Activated CD8-positive, alpha-beta T cell treated with anti-CD3 and anti-CD28 coated beads, Interleukin-2, amount 10 ng/mL, durations not matched to agents 7 days and 5 days (primary cell): Measurements from ENCODE around the gene HNRNPLL. TPM values are rescaled to one million over a fixed set of nuclear protein-coding genes. Genes with fewer than 3 reads are reported as not detected.
A peak's percentile ranks its signal among the peaks of the same experiment; 100 is the strongest.
"Not testable (repeated sequence)": the region's sequence is repeated elsewhere in the genome, so short reads cannot be mapped to it uniquely, and the experiment has no call there.

Experiments used
- ATAC-seq: fragments of 150-1000 bp; cut with Tn5 transposase; one replicate; pipeline ENCODE4 v1.10.0; 2021; ENCODE audit warnings: moderate library complexity
- CTCF ChIA-PET: fragments of 350-600 bp; sonication (Branson Sonifier 250); formaldehyde crosslinking; loops from one replicate; lab custom pipeline; 2021; ENCODE audit warnings: antibody characterized with exemption; lab: Charles Lee
- POLR2A ChIA-PET: fragments of 350-600 bp; sonication (Branson Sonifier 250); formaldehyde crosslinking; loops from one replicate; lab custom pipeline; 2021; ENCODE audit warnings: antibody characterized with exemption; lab: Charles Lee
- DNase-seq: peaks from one replicate; pipeline ENCODE4 v3.0.0-alpha.2; 2020
- H3K27ac Mint-ChIP-seq: one replicate; pipeline ENCODE4 v1.8.0; 2021; ENCODE audit warnings: mild to moderate bottlenecking, mixed read lengths
- H3K27me3 Mint-ChIP-seq: one replicate; pipeline ENCODE4 v1.8.0; 2021; ENCODE audit warnings: low read depth, mixed read lengths
- H3K36me3 Mint-ChIP-seq: one replicate; pipeline ENCODE4 v1.8.0; 2021; ENCODE audit warnings: low read depth, mixed read lengths
- H3K4me1 Mint-ChIP-seq: one replicate; pipeline ENCODE4 v1.8.0; 2021; ENCODE audit warnings: low read depth, mixed read lengths
- H3K4me3 Mint-ChIP-seq: one replicate; pipeline ENCODE4 v1.8.0; 2021; ENCODE audit warnings: mild to moderate bottlenecking, mixed read lengths
- H3K9me3 Mint-ChIP-seq: one replicate; pipeline ENCODE4 v1.8.0; 2022; ENCODE audit warnings: mixed read lengths; ENCODE audit not compliant: insufficient read depth
- total RNA-seq, 2 experiments: library from RNA; stranded (reverse); gene quantifications; one replicate each; pipeline ENCODE4 v1.2.3, GENCODE V29; 2021

The HNRNPLL gene
- 10 to 100 TPM; 46.5 to 46.6 TPM for total RNA-seq

GRCh38 chr2:38602732-38603401 lies at the start of gene HNRNPLL:
Gene HNRNPLL (minus strand): TSS chr2:38602928. CDS start chr2:38602626, 302 bp downstream.
- CTCF ChIA-PET, result interaction anchor here (0.6 to 15.5 kb wide), 33 partner anchors 8 to 148 kb away, joined by 3 to 195 read pairs (median 7); partner anchors contain the start of genes GALM and SRSF7
- Mint-ChIP-seq H3K4me1 (peaks cover 50% of the 10 kb centered on the region), H3K9me3 (no peaks in the 10 kb centered on the region), H3K27ac (peak within 1 kb of the TSS; percentile 90), H3K27me3 (no peaks in the 10 kb centered on the region), H3K4me3 (peak within 1 kb of the TSS; percentile 89), H3K36me3 (peaks cover 11% of the 10 kb centered on the region)
- peak; percentile 89 for ATAC-seq
- POLR2A ChIA-PET, result interaction anchor here (0.6 to 9.1 kb wide), 9 partner anchors 10 to 1446 kb away, joined by 3 to 85 read pairs (median 5); partner anchors contain the start of genes EIF2AK2, GALM and SRSF7
- DNase-seq, result peak; percentile 97

GRCh38 chr2:38650717-38651116 lies 48.0 kb upstream of the HNRNPLL start:
- POLR2A ChIA-PET, result no interaction called here

GRCh38 chr2:38650012-38650411 lies 47.3 kb upstream of the HNRNPLL start:
- ATAC-seq (no peak), DNase-seq (no peak)
- H3K27me3 Mint-ChIP-seq, result no peaks in the 10 kb centered on the region
- H3K4me3 Mint-ChIP-seq, result no peak overlapping the region
- H3K27ac Mint-ChIP-seq, result no peak overlapping the region
- peaks cover 21% of the 10 kb centered on the region for H3K9me3 Mint-ChIP-seq
- peaks cover 67% of the 10 kb centered on the region for H3K4me1 Mint-ChIP-seq
- H3K36me3 Mint-ChIP-seq, result peaks cover 27% of the 10 kb centered on the region
- POLR2A ChIA-PET, result no interaction called here
- CTCF ChIA-PET, result interaction anchor here (1.3 kb wide), 1 partner anchor 68 kb away, joined by 4 read pairs; no protein-coding TSS in a partner anchor

More at GRCh38 chr2:38650717-38651116, 48.0 kb upstream of the HNRNPLL start:
- Mint-ChIP-seq H3K36me3 (peaks cover 27% of the 10 kb centered on the region), H3K27ac (peak overlapping the region; percentile 31), H3K27me3 (no peaks in the 10 kb centered on the region), H3K4me3 (no peak overlapping the region), H3K9me3 (peaks cover 21% of the 10 kb centered on the region), H3K4me1 (peaks cover 71% of the 10 kb centered on the region)
- CTCF ChIA-PET, result interaction anchor here (0.9 to 1.3 kb wide), 2 partner anchors 16 to 69 kb away, joined by 3 to 4 read pairs; partner anchors contain the start of gene GALM
- ATAC-seq, result no peak
- no peak for DNase-seq

GRCh38 chr2:38649176-38649728 lies 46.5 kb upstream of the HNRNPLL start:
- Mint-ChIP-seq H3K4me3 (no peak overlapping the region), H3K9me3 (peaks cover 21% of the 10 kb centered on the region), H3K36me3 (peaks cover 32% of the 10 kb centered on the region), H3K27me3 (no peaks in the 10 kb centered on the region), H3K4me1 (peaks cover 67% of the 10 kb centered on the region), H3K27ac (no peak overlapping the region)
- ATAC-seq, result no peak
- POLR2A ChIA-PET, result interaction anchor here (0.6 to 1.4 kb wide), 4 partner anchors 15 to 102 kb away, joined by 3 to 4 read pairs (median 4); partner anchors contain the start of gene SRSF7
- no peak for DNase-seq
- CTCF ChIA-PET, result interaction anchor here (1.1 to 3.8 kb wide), 3 partner anchors 15 to 47 kb away, joined by 3 to 22 read pairs (median 6); partner anchors contain the start of gene HNRNPLL

- peaks cover 37% of the 10 kb centered on the region for H3K36me3 Mint-ChIP-seq
- POLR2A ChIA-PET, result interaction anchor here (0.8 to 2.1 kb wide), 3 partner anchors 14 to 18 kb away, joined by 3 to 11 read pairs (median 4); partner anchors contain the start of gene GALM
- ATAC-seq (no peak), DNase-seq (no peak)
- peaks cover 65% of the 10 kb centered on the region for H3K4me1 Mint-ChIP-seq
- H3K4me3 Mint-ChIP-seq, result no peak overlapping the region
- H3K27ac Mint-ChIP-seq, result peak overlapping the region; percentile 64
- H3K27me3 Mint-ChIP-seq, result no peaks in the 10 kb centered on the region
- CTCF ChIA-PET, result interaction anchor here (1.1 to 3.8 kb wide), 3 partner anchors 16 to 46 kb away, joined by 3 to 22 read pairs (median 6); partner anchors contain the start of gene HNRNPLL
- H3K9me3 Mint-ChIP-seq, result peaks cover 21% of the 10 kb centered on the region
Observed at GRCh38 chr2:38648107-38648761, 45.5 kb upstream of the HNRNPLL start.

GRCh38 chr2:38643683-38644511 lies 41.2 kb upstream of the HNRNPLL start:
- Mint-ChIP-seq H3K27ac (peak overlapping the region; percentile 92), H3K4me1 (peaks cover 47% of the 10 kb centered on the region), H3K9me3 (peaks cover 18% of the 10 kb centered on the region), H3K4me3 (peak overlapping the region; percentile 59), H3K36me3 (peaks cover 30% of the 10 kb centered on the region)
- not testable (repeated sequence) for DNase-seq, H3K27me3 Mint-ChIP-seq
- POLR2A ChIA-PET, result interaction anchor here (1.0 to 3.4 kb wide), 4 partner anchors 9 to 42 kb away, joined by 3 to 20 read pairs (median 7); no protein-coding TSS in a partner anchor
- CTCF ChIA-PET, result interaction anchor here (1.5 to 3.2 kb wide), 6 partner anchors 9 to 40 kb away, joined by 5 to 13 read pairs (median 8); partner anchors contain the start of genes GALM and HNRNPLL
- peak; percentile 81 for ATAC-seq

- Mint-ChIP-seq H3K27me3 (no peaks in the 10 kb centered on the region), H3K36me3 (peaks cover 22% of the 10 kb centered on the region), H3K9me3 (peaks cover 10% of the 10 kb centered on the region), H3K4me1 (peaks cover 40% of the 10 kb centered on the region), H3K27ac (peak overlapping the region; percentile 92), H3K4me3 (no peak overlapping the region)
- CTCF ChIA-PET, result interaction anchor here (1.5 to 3.2 kb wide), 6 partner anchors 10 to 40 kb away, joined by 5 to 13 read pairs (median 8); partner anchors contain the start of genes GALM and HNRNPLL
- POLR2A ChIA-PET, result interaction anchor here (1.0 to 3.4 kb wide), 5 partner anchors 10 to 108 kb away, joined by 3 to 20 read pairs (median 7); partner anchors contain the start of gene SRSF7
- no peak for DNase-seq
- ATAC-seq, result peak; percentile 17
Observed at GRCh38 chr2:38643021-38643671, 40.4 kb upstream of the HNRNPLL start.

- ChIA-PET POLR2A (interaction anchor here (1.6 to 3.4 kb wide), 3 partner anchors 11 to 108 kb away, joined by 4 to 20 read pairs (median 7); partner anchors contain the start of gene SRSF7), CTCF (interaction anchor here (1.5 to 3.2 kb wide), 5 partner anchors 11 to 39 kb away, joined by 6 to 13 read pairs (median 11); partner anchors contain the start of genes GALM and HNRNPLL)
- not testable (repeated sequence) for ATAC-seq, H3K4me3 Mint-ChIP-seq, H3K27me3 Mint-ChIP-seq, DNase-seq, H3K9me3 Mint-ChIP-seq
- Mint-ChIP-seq H3K36me3 (peaks cover 17% of the 10 kb centered on the region), H3K27ac (peak overlapping the region; percentile 76), H3K4me1 (peaks cover 34% of the 10 kb centered on the region)
Observed at GRCh38 chr2:38642373-38643017, 39.8 kb upstream of the HNRNPLL start.

- peaks cover 32% of the 10 kb centered on the region for H3K4me1 Mint-ChIP-seq
- no peak for ATAC-seq
Observed at GRCh38 chr2:38636069-38636468, 33.3 kb upstream of the HNRNPLL start.

More at GRCh38 chr2:38636069-38636468, 33.3 kb upstream of the HNRNPLL start:
- Mint-ChIP-seq H3K9me3 (no peaks in the 10 kb centered on the region), H3K27me3 (no peaks in the 10 kb centered on the region), H3K27ac (no peak overlapping the region), H3K4me3 (no peak overlapping the region), H3K36me3 (no peaks in the 10 kb centered on the region)
- CTCF ChIA-PET, result interaction anchor here (1.0 kb wide), 1 partner anchor 10 kb away, joined by 3 read pairs; no protein-coding TSS in a partner anchor
- no peak for DNase-seq
- POLR2A ChIA-PET, result no interaction called here
